Heart right ventricle (tissue), 16 donors: ENCODE results near the gene LRPPRC. TPM values are rescaled to one million over a fixed set of nuclear protein-coding genes. Genes with fewer than 3 reads are reported as not detected.

Experiments used
- ATAC-seq, 8 donors: fragments of 200-7000 bp; cut with Tn5 transposase; one replicate each; pipeline ENCODE4 v1.9.1; 2020; ENCODE audit warnings: mild to moderate bottlenecking in 8 of 8, moderate library complexity in 8 of 8, moderate number of reproducible peaks in 1 of 8
- DNase-seq, 2 donors: peaks; one replicate each; pipeline ENCODE4 v3.0.0-alpha.2; 2020
- H3K27ac ChIP-seq, 10 donors: fragments of 200-600 bp; sonication (generic) in 2 of 10; one replicate each; pipeline versions ENCODE4 v1.5.0 to v1.8.0; 2020 to 2022; ENCODE audit warnings: mild to moderate bottlenecking in 3 of 10
- H3K27me3 ChIP-seq, 7 donors: fragments of 200-600 bp; one replicate each; pipeline ENCODE4 v1.8.0; 2021 to 2022; ENCODE audit warnings: mild to moderate bottlenecking in 2 of 7
- H3K36me3 ChIP-seq, 9 donors: fragments of 200-600 bp; sonication (generic) in 1 of 9; one replicate each; pipeline versions ENCODE4 v1.5.0 to v1.8.0; 2020 to 2022; ENCODE audit warnings: mild to moderate bottlenecking in 2 of 9
- H3K4me1 ChIP-seq, 9 donors: fragments of 200-600 bp; sonication (generic) in 1 of 9; one replicate each; pipeline versions ENCODE4 v1.5.0 to v1.8.0; 2020 to 2022; ENCODE audit warnings: mild to moderate bottlenecking in 4 of 9
- H3K4me3 ChIP-seq, 10 donors: fragments of 200-600 bp; sonication (generic) in 2 of 10; one replicate each; pipeline versions ENCODE4 v1.5.0 to v1.8.0; 2020 to 2022; ENCODE audit warnings: mild to moderate bottlenecking in 7 of 10, moderate library complexity in 2 of 10
- H3K9me3 ChIP-seq, 11 donors: fragments of 200-600 bp in 10 of 11; sonication (generic) in 2 of 11; one replicate each; pipeline versions ENCODE4 v1.5.0 to v1.8.0; 2013 to 2022; ENCODE audit warnings: mild to moderate bottlenecking in 2 of 11, control low read depth in 1 of 11, moderate library complexity in 1 of 11
- CTCF ChIP-seq, 9 donors: fragments of 200-600 bp; sonication (generic) in 2 of 9; IDR thresholded peaks; one replicate each; pipeline versions ENCODE4 v1.5.0 to v1.8.0; 2021 to 2022; ENCODE audit warnings: antibody characterized with exemption in 9 of 9, mild to moderate bottlenecking in 5 of 9, moderate library complexity in 1 of 9
- WGBS, 2 donors: extraction: QIAGEN DNeasy Blood & Tissue Kit; methylation state at CpG; one replicate each; pipeline ENCODE4 v1.1.7; 2013; ENCODE audit warnings: inconsistent platforms in 1 of 2; 5-methylcytosine and 5-hydroxymethylcytosine counted together
- intact Hi-C, 10 donors: fragments of 100-400 bp; cut with DNase I; formaldehyde crosslinking; loops; one replicate each; pipeline versions ENCODE4 v1.11.1 to v1.14.2; 2022
- polyA plus RNA-seq, 2 donors: library from polyadenylated mRNA; stranded (reverse); fragments of 200-250 nt; gene quantifications; one replicate each; pipeline ENCODE4 v1.2.3, GENCODE V29; 2013
- total RNA-seq, 10 donors: library from RNA; stranded (reverse); fragmentation: NEBNext Ultra II Directional in 3 of 10; extraction: Animal tissue kit (Norgen Biotek cat#: 25700) in 3 of 10; gene quantifications; one replicate each; pipeline versions ENCODE4 v1.2.1 to v1.2.4, GENCODE V29; 2021 to 2023
- donor health status: Arrhythmogenic right ventricular cardiomyopathy.
- donor health status: ischemic (EF 13 %, LVEDD 7.1; RV severe dilation, severe dysfunction).
- donor health status: healthy with polysubstance abuse.
- donor health status: DM: no; HTN: yes; CAD: no.
- donor health status: DM: no; HTN: no; CAD: no.
- donor health status: ischemic (EF 25% LVEDD 6.9; RV normal size, moderate dysfunction).
- donor health status: ischemic (EF 25% LVEDD 5.7; RV mildly dilated, moderate dysfunction).
- donor health status: healthy.
- donor health status: DM: yes; HTN: yes; CAD: no.
- donor health status: Ischemic cardiomyopathy.
- donor health status: ischemic (EF 35%, LVEDD 5.7; RV mildly dilated, moderate dysfunction).
- donor health status: nonischemic (EF 11% LVEDD 7.7; RV severe dilation, severe dysfunction).
- donor health status: DM: yes; HTN: yes; CAD: no.
- donor health status: PGD.
- donor health status: ischemic (EF 29% LVEDD 5.4; RV normal size, mild dysfunction).
- donor health status: nonischemic (EF 23%, LVEDD 6.1; RV moderate dilation, normal function).

Gene LRPPRC
- total and polyA plus RNA-seq, 12 donors = 26.1 to 123 (median 112) TPM

GRCh38 chr2:43854671-43855070 is 141.1 kb downstream of the LRPPRC start:
- no peak for DNase-seq
- ATAC-seq = no peak
- Histone ChIP-seq H3K4me1 (no peaks in the 10 kb centered on the region), H3K27ac (no peak overlapping the region), H3K36me3 (no peaks in the 10 kb centered on the region), H3K9me3 (no peaks in the 10 kb centered on the region), H3K4me3 (no peak overlapping the region), H3K27me3 (peaks cover 0 to 80% (median 63%) of the 10 kb centered on the region in 7 donors)
- TF ChIP-seq CTCF (IDR thresholded peaks at IDR 0.05) = no peak
- 78 to 93% methylated on average over 3 of the region's 3 CpGs for WGBS, 2 donors
- intact Hi-C loops = no loop called here

- no peaks in the 10 kb centered on the region for H3K4me1 ChIP-seq
- no peak for ATAC-seq
- 82 to 85% methylated on average over 10 of the region's 10 CpGs for WGBS, 2 donors
Measured at GRCh38 chr2:43853141-43854081, 142.4 kb downstream of the LRPPRC start.

GRCh38 chr2:43852196-43852730 is 143.5 kb downstream of the LRPPRC start:
- Histone ChIP-seq H3K27ac (no peak overlapping the region), H3K4me3 (no peak overlapping the region), H3K9me3 (no peaks in the 10 kb centered on the region), H3K27me3 (peaks cover 0 to 68% (median 47%) of the 10 kb centered on the region in 7 donors), H3K4me1 (no peaks in the 10 kb centered on the region), H3K36me3 (no peaks in the 10 kb centered on the region)
- WGBS, 2 donors = 92% methylated on average over 20 to 21 of the region's 21 CpGs
- ATAC-seq = no peak
- intact Hi-C loops = no loop called here
- TF ChIP-seq CTCF (IDR thresholded peaks at IDR 0.05) = no peak
- DNase-seq = no peak

More at GRCh38 chr2:43853141-43854081, 142.4 kb downstream of the LRPPRC start:
- DNase-seq = no peak
- no peak overlapping the region for H3K27ac ChIP-seq
- no peak for TF ChIP-seq CTCF (IDR thresholded peaks at IDR 0.05)
- intact Hi-C loops = no loop called here
- no peak overlapping the region for H3K4me3 ChIP-seq
- H3K9me3 ChIP-seq = no peaks in the 10 kb centered on the region
- H3K27me3 ChIP-seq = peaks cover 0 to 71% (median 52%) of the 10 kb centered on the region in 7 donors
- no peaks in the 10 kb centered on the region for H3K36me3 ChIP-seq

GRCh38 chr2:43851011-43851980 is 144.5 kb downstream of the LRPPRC start:
- TF ChIP-seq CTCF (IDR thresholded peaks at IDR 0.05) = no peak
- Histone ChIP-seq H3K9me3 (no peaks in the 10 kb centered on the region), H3K27me3 (peaks cover 0 to 63% (median 39%) of the 10 kb centered on the region in 7 donors), H3K36me3 (no peaks in the 10 kb centered on the region), H3K4me3 (no peak overlapping the region), H3K4me1 (no peaks in the 10 kb centered on the region), H3K27ac (no peak overlapping the region)
- 85 to 87% methylated on average over 20 of the region's 20 CpGs for WGBS, 2 donors
- ATAC-seq (peak in 1 of 8 donors; percentile 55), DNase-seq (no peak)
- intact Hi-C loops = no loop called here
